Panc1 (cell line): Measurements from ENCODE around the gene TFCP2L1. TPM values are rescaled to one million over a fixed set of nuclear protein-coding genes. Genes with fewer than 3 reads are reported as not detected.
"Not testable (repeated sequence)": the region's sequence is repeated elsewhere in the genome, so short reads cannot be mapped to it uniquely, and the experiment has no call there.

Experiments
- ATAC-seq: fragments of 200-7000 bp; cut with Tn5 transposase; 2 replicates; pipeline ENCODE4 v1.9.1; 2020; ENCODE audit warnings: mild to moderate bottlenecking, moderate library complexity
- BruUV-seq: library from RNA; stranded (reverse); fragments of 400-500 nt; replicated peaks from 2 replicates; lab custom pipeline; 2021; lab: Mats Ljungman, UMichigan
- CTCF ChIA-PET: fragments of 300-600 bp; sonication (Branson Sonifier 250); formaldehyde crosslinking; loops from one replicate; lab custom pipeline; 2022; ENCODE audit warnings: antibody characterized with exemption; lab: Charles Lee
- POLR2A ChIA-PET: fragments of 300-600 bp; sonication (Branson Sonifier 250); formaldehyde crosslinking; loops from one replicate; lab custom pipeline; 2022; ENCODE audit warnings: antibody characterized with exemption; lab: Charles Lee
- DNase-seq: peaks from one replicate; pipeline ENCODE4 v3.0.0-alpha.2; 2010; ENCODE audit warnings: low read depth, low spot score
- H3K27ac ChIP-seq: 2 replicates; pipeline ENCODE4 v1.5.1; 2011; ENCODE audit warnings: mild to moderate bottlenecking, low read length, inconsistent platforms
- H3K27me3 ChIP-seq: fragments of 200-500 bp; sonication (Bioruptor generic); 2 replicates; pipeline ENCODE4 v1.6.0; 2014; ENCODE audit warnings: low read length, inconsistent platforms; ENCODE audit not compliant: control insufficient read depth, insufficient read depth
- H3K36me3 ChIP-seq: fragments of 200-500 bp; sonication (Bioruptor generic); 2 replicates; pipeline ENCODE4 v1.5.1; 2014; ENCODE audit warnings: inconsistent platforms, mild to moderate bottlenecking, low read length, moderate library complexity; ENCODE audit not compliant: control insufficient read depth, insufficient read depth
- H3K4me1 ChIP-seq: 2 replicates; pipeline ENCODE4 v1.5.1; 2011; ENCODE audit warnings: inconsistent platforms, mild to moderate bottlenecking, low read length, moderate library complexity; ENCODE audit not compliant: control insufficient read depth, insufficient read depth
- H3K4me3 ChIP-seq, 2 experiments: 2 replicates each; pipeline ENCODE4 v1.5.1; 2011 to 2012; ENCODE audit warnings: low read depth in 2 of 2, low read length in 2 of 2, mild to moderate bottlenecking in 2 of 2, inconsistent platforms in 1 of 2, moderate library complexity in 1 of 2
- H3K9me3 ChIP-seq: fragments of 200-500 bp; sonication (Bioruptor generic); 2 replicates; pipeline ENCODE4 v1.5.1; 2014; ENCODE audit warnings: low read depth, mild to moderate bottlenecking, inconsistent platforms, low read length, moderate library complexity; ENCODE audit not compliant: control insufficient read depth, insufficient read depth
- POLR2AphosphoS5 ChIP-seq: IDR thresholded peaks from 2 replicates; pipeline ENCODE4 v1.6.1; 2012; ENCODE audit warnings: mild to moderate bottlenecking, low read depth, low read length, moderate library complexity
- REST ChIP-seq, 2 experiments: IDR thresholded peaks; 2 replicates each; pipeline ENCODE4 v1.6.1; 2011 to 2012; ENCODE audit warnings: low read depth in 2 of 2, control low read depth in 1 of 2, low read length in 1 of 2, mild to moderate bottlenecking in 1 of 2, moderate library complexity in 1 of 2; ENCODE audit not compliant: insufficient read depth in 1 of 2
- SIN3A ChIP-seq: IDR thresholded peaks from 2 replicates; pipeline ENCODE4 v1.6.1; 2012; ENCODE audit warnings: low read depth, mild to moderate bottlenecking, low read length, moderate library complexity, borderline replicate concordance; ENCODE audit not compliant: insufficient read depth
- TCF7L2 ChIP-seq: IDR thresholded peaks from 2 replicates; pipeline ENCODE4 v1.6.1; 2011; ENCODE audit warnings: mild to moderate bottlenecking, low read depth, low read length, inconsistent platforms
- in situ Hi-C: cut with HindIII; loops from 2 replicates; pipeline ENCODE4 v1.10.0; 2016; ENCODE audit warnings: low sequenced_read_pairs, low pct_unique_long_range_greater_than_20kb
- intact Hi-C: fragments of 100-400 bp; cut with micrococcal nuclease; formaldehyde crosslinking; loops from one replicate; pipeline ENCODE4 v1.10.0; 2022; ENCODE audit not compliant: unreplicated experiment
- total RNA-seq: library from RNA; stranded (reverse); gene quantifications from one replicate; pipeline ENCODE4 v1.2.1, GENCODE V29; 2021; ENCODE audit not compliant: unreplicated experiment
- TF ChIP-seq, protein P1 (sequence below): fragments of 450-650 bp; IDR thresholded peaks from 2 replicates; pipeline ENCODE4 v1.5.1; 2017; ENCODE audit warnings: mild to moderate bottlenecking

Gene TFCP2L1
- total RNA-seq, 1 experiment from 2014 or later = 4.9 TPM

DNA sequence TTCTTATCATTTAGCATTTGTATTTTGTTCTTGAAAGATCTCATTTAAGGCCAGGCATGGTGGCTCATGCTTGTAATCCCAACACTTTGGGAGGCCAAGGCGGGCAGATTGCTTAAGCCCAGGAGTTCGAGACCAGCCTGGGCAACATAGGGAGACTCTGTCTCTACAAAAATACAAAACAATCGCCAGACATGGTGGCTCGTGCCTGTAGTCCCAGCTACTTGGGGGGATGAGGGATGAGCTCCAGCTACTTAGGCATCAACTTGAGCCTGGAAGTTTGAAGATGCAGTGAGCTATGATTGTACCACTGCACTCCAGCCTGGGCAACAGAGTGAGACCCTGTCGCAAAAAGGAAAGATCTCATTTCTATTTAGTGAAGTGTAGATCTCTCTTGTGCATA is 12.9 kb upstream of the TFCP2L1 start:
- TF ChIP-seq, protein P1, sequence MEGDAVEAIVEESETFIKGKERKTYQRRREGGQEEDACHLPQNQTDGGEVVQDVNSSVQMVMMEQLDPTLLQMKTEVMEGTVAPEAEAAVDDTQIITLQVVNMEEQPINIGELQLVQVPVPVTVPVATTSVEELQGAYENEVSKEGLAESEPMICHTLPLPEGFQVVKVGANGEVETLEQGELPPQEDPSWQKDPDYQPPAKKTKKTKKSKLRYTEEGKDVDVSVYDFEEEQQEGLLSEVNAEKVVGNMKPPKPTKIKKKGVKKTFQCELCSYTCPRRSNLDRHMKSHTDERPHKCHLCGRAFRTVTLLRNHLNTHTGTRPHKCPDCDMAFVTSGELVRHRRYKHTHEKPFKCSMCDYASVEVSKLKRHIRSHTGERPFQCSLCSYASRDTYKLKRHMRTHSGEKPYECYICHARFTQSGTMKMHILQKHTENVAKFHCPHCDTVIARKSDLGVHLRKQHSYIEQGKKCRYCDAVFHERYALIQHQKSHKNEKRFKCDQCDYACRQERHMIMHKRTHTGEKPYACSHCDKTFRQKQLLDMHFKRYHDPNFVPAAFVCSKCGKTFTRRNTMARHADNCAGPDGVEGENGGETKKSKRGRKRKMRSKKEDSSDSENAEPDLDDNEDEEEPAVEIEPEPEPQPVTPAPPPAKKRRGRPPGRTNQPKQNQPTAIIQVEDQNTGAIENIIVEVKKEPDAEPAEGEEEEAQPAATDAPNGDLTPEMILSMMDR = peak; percentile 48; the same call in 1 of the 2 replicates
- H3K4me3 ChIP-seq, H3K36me3 ChIP-seq, intact Hi-C loops, H3K27ac ChIP-seq, DNase-seq, H3K4me1 ChIP-seq, in situ Hi-C loops, H3K9me3 ChIP-seq, POLR2A ChIA-PET, BruUV-seq, ATAC-seq, H3K27me3 ChIP-seq: not testable (repeated sequence)
- CTCF ChIA-PET = interaction anchor here (0.6 to 0.9 kb wide), 3 partner anchors 39 to 59 kb away, joined by 3 to 5 read pairs (median 4); no protein-coding TSS in a partner anchor

DNA sequence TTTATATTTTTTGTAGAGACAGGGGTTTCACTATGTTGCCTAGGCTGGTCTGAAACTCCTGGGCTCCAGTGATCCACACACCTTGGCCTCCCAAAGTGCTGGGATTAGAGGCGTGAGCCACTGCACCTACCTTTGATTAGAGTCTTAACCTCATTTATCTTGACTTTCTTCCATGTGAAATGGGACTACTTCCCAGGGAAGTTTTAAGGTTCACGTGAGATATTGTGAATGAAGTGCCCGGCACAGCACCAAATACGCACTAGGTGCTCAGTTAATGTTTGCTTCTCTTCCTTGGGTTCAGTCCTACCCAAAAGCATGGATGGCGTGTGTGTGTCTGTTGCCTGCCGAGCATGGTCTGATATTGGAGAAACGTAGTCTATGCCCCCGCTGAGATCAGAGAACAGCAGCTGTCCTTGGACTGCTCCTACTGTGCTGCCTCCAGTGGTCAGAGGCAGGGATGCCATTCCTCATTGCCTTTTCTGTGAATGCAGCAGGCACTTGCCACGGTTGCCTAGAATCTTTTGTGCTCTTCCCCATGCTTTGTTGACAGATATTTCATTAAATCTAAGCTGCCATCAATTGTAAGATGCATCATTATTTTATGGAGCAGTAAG is 12.3 kb upstream of the TFCP2L1 start:
- Histone ChIP-seq H3K27ac (no peak overlapping the region), H3K36me3 (no peaks in the 10 kb centered on the region), H3K27me3 (no peaks in the 10 kb centered on the region; the same call in 1 of the 2 replicates), H3K9me3 (no peaks in the 10 kb centered on the region), H3K4me3 (no peak overlapping the region), H3K4me1 (no peaks in the 10 kb centered on the region)
- ChIA-PET CTCF (interaction anchor here (0.6 kb wide), 1 partner anchor 38 kb away, joined by 5 read pairs; no protein-coding TSS in a partner anchor), POLR2A (no interaction called here)
- in situ Hi-C loops (no loop called here), intact Hi-C loops (no loop called here)
- peak; percentile 91 for ATAC-seq
- TF ChIP-seq SIN3A = no peak
- TF ChIP-seq TCF7L2 = peak; percentile 44; the same call in 1 of the 2 replicates
- no peak for TF ChIP-seq REST (IDR thresholded peaks at IDR 0.05; ENCODE audit: insufficient read depth in 1 of 2, low read depth in 2 of 2, low read length in 1 of 2)
- TF ChIP-seq, protein P1 = peak; percentile 89
- TF ChIP-seq POLR2AphosphoS5 = no peak
- peak; percentile 13 for DNase-seq
- BruUV-seq = no TSS peak
